ENCODE data around the gene KIRREL3. TPM values are rescaled to one million over a fixed set of nuclear protein-coding genes. Genes with fewer than 3 reads are reported as not detected.

KIRREL3 gene
- total and polyA plus RNA-seq, 3 experiments from 2014 or later, result not detected

GRCh38 chr11:126793596-126793995 lies 207.0 kb downstream of the KIRREL3 start:
- H3K4me3 ChIP-seq (ENCODE audit: low read length), result no peak overlapping the region
- no peaks in the 10 kb centered on the region for H3K9me3 ChIP-seq (ENCODE audit: low read length)
- no peak overlapping the region for H3K27ac ChIP-seq (ENCODE audit: low read depth, low read length)
- H3K27me3 ChIP-seq (ENCODE audit: insufficient read depth, low read length, poor library complexity, severe bottlenecking), result no peaks in the 10 kb centered on the region
- H3K36me3 ChIP-seq (ENCODE audit: insufficient read depth, low read length), result no peaks in the 10 kb centered on the region
- ChIA-PET POLR2A (no interaction called here), CTCF (no interaction called here)
- H3K4me1 ChIP-seq (ENCODE audit: insufficient read depth, low read length), result no peaks in the 10 kb centered on the region
- Mint-ChIP-seq H3K27me3 (peaks cover 4% of the 10 kb centered on the region in 2 donors), H3K4me1 (no peaks in the 10 kb centered on the region), H3K9me3 (peaks cover 0 to 2% (median 0%) of the 10 kb centered on the region in 5 donors), H3K36me3 (no peaks in the 10 kb centered on the region), H3K4me3 (no peak overlapping the region), H3K27ac (no peak overlapping the region)
- no peak for DNase-seq

GRCh38 chr11:126791991-126792390 lies 208.6 kb downstream of the KIRREL3 start:
- Histone ChIP-seq H3K9me3 (ENCODE audit: low read length) (no peaks in the 10 kb centered on the region), H3K4me1 (ENCODE audit: insufficient read depth, low read length) (no peaks in the 10 kb centered on the region), H3K4me3 (ENCODE audit: low read length) (no peak overlapping the region), H3K27me3 (ENCODE audit: insufficient read depth, low read length, poor library complexity, severe bottlenecking) (no peaks in the 10 kb centered on the region), H3K27ac (ENCODE audit: low read depth, low read length) (no peak overlapping the region), H3K36me3 (ENCODE audit: insufficient read depth, low read length) (no peaks in the 10 kb centered on the region)
- peaks cover 0 to 2% (median 0%) of the 10 kb centered on the region in 5 donors for H3K9me3 Mint-ChIP-seq
- ChIA-PET POLR2A (no interaction called here), CTCF (no interaction called here)
- no peak for DNase-seq
- H3K27ac Mint-ChIP-seq, result no peak overlapping the region
- H3K4me1 Mint-ChIP-seq, result no peaks in the 10 kb centered on the region
- H3K4me3 Mint-ChIP-seq, result no peak overlapping the region
- peaks cover 2 to 4% of the 10 kb centered on the region in 2 donors for H3K27me3 Mint-ChIP-seq
- H3K36me3 Mint-ChIP-seq, result no peaks in the 10 kb centered on the region

- POLR2A ChIA-PET, result no interaction called here
- H3K27ac Mint-ChIP-seq, result no peak overlapping the region
- H3K36me3 Mint-ChIP-seq, result no peaks in the 10 kb centered on the region
- H3K9me3 ChIP-seq (ENCODE audit: low read length), result no peaks in the 10 kb centered on the region
- H3K4me1 Mint-ChIP-seq, result no peaks in the 10 kb centered on the region
- H3K4me3 Mint-ChIP-seq, result no peak overlapping the region
- no peak overlapping the region for H3K27ac ChIP-seq (ENCODE audit: low read depth, low read length)
- no peak for DNase-seq
- CTCF ChIA-PET, result no interaction called here
- no peaks in the 10 kb centered on the region for H3K36me3 ChIP-seq (ENCODE audit: insufficient read depth, low read length)
- peaks cover 0 to 2% (median 0%) of the 10 kb centered on the region in 5 donors for H3K9me3 Mint-ChIP-seq
- H3K27me3 Mint-ChIP-seq, result peaks cover 2 to 4% of the 10 kb centered on the region in 2 donors
- H3K4me1 ChIP-seq (ENCODE audit: insufficient read depth, low read length), result no peaks in the 10 kb centered on the region
- no peaks in the 10 kb centered on the region for H3K27me3 ChIP-seq (ENCODE audit: insufficient read depth, low read length, poor library complexity, severe bottlenecking)
- H3K4me3 ChIP-seq (ENCODE audit: low read length), result no peak overlapping the region
Measured at GRCh38 chr11:126791446-126791845, 209.1 kb downstream of the KIRREL3 start.

DNA sequence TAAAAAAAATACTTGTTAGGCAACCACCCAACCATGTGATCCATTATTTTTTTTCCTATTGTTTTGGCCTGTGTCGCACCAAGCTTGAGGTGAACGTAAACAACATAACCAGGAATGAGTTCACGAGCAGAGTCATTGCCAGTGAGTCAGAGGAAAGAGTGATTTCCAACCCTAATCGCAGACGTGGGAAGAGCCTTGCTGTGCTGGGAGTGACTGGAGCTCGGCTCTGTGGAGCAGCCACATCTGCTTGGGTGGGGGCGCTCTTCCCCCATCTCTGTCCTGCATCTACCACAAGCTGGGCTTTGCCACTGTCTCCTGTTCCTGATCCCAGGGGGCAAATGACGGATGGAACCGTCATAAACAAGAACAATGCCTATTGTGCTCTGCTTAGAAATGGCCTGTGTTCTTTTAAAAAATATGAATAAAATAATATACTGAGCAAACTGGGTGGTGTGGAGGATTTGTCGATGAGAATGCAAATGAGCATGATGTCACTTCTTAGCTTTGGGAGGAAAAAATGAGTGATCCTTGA lies 210.0 kb downstream of the KIRREL3 start:
- Histone ChIP-seq H3K27me3 (ENCODE audit: insufficient read depth, low read length, poor library complexity, severe bottlenecking) (no peaks in the 10 kb centered on the region), H3K36me3 (ENCODE audit: insufficient read depth, low read length) (no peaks in the 10 kb centered on the region), H3K4me1 (ENCODE audit: insufficient read depth, low read length) (no peaks in the 10 kb centered on the region), H3K4me3 (ENCODE audit: low read length) (no peak overlapping the region), H3K9me3 (ENCODE audit: low read length) (no peaks in the 10 kb centered on the region), H3K27ac (ENCODE audit: low read depth, low read length) (no peak overlapping the region)
- ChIA-PET POLR2A (no interaction called here), CTCF (no interaction called here)
- Mint-ChIP-seq H3K4me1 (no peaks in the 10 kb centered on the region), H3K27me3 (peaks cover 2 to 4% of the 10 kb centered on the region in 2 donors), H3K4me3 (no peak overlapping the region), H3K9me3 (peaks cover 0 to under 1% (median 0%) of the 10 kb centered on the region in 5 donors), H3K27ac (no peak overlapping the region), H3K36me3 (no peaks in the 10 kb centered on the region)
- no peak for DNase-seq

- no peaks in the 10 kb centered on the region for H3K4me1 Mint-ChIP-seq
- no peak overlapping the region for H3K4me3 Mint-ChIP-seq
- Histone ChIP-seq H3K4me1 (ENCODE audit: insufficient read depth, low read length) (no peaks in the 10 kb centered on the region), H3K4me3 (ENCODE audit: low read length) (no peak overlapping the region), H3K36me3 (ENCODE audit: insufficient read depth, low read length) (no peaks in the 10 kb centered on the region), H3K27ac (ENCODE audit: low read depth, low read length) (no peak overlapping the region), H3K27me3 (ENCODE audit: insufficient read depth, low read length, poor library complexity, severe bottlenecking) (no peaks in the 10 kb centered on the region), H3K9me3 (ENCODE audit: low read length) (no peaks in the 10 kb centered on the region)
- H3K36me3 Mint-ChIP-seq, result no peaks in the 10 kb centered on the region
- POLR2A ChIA-PET, result no interaction called here
- CTCF ChIA-PET, result no interaction called here
- peaks cover 0 to 17% of the 10 kb centered on the region in 2 donors for H3K27me3 Mint-ChIP-seq
- DNase-seq, result no peak
- H3K27ac Mint-ChIP-seq, result no peak overlapping the region
- H3K9me3 Mint-ChIP-seq, result no peaks in the 10 kb centered on the region
Measured at GRCh38 chr11:126782810-126783209, 217.8 kb downstream of the KIRREL3 start.

DNA sequence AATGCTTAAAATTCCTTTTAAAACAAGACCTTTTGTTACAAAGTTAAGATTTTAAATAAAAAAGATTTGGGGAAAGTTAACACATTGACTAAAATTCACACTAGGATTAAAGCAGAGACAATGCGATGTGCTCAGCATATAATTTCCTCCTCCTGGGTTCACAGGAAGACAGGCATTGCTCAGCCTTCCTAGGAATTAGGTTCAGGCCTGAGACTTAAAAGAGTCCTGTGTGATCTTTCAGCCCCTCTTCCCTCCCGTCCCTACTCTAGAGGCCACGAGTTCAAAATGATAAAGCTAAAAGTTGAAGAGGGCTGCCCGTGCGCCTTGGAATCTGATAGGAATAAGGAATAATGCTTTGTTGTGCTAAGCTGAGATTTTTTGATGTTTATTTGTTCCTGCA lies 218.6 kb downstream of the KIRREL3 start:
- no peaks in the 10 kb centered on the region for H3K36me3 ChIP-seq (ENCODE audit: insufficient read depth, low read length)
- ChIA-PET POLR2A (no interaction called here), CTCF (no interaction called here)

DNA sequence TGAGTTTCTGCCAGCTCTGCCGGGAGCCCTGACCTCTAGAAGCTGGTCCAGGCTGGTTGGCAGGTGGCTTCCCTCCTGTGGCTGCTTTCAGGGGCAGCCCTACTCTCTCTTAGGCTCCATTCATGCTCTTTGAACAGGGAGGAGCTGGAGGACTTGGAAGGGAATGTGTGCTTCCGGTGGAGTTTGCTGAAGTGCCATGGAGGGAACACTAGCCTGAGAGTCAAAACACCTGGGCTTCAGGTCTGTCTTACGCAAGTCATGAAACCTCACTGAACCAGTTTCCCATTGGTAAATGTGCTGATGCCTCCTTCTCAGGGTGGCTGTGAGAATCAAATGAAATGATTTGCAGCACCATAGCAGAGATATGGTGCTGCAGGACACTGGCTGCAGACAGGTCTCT lies 224.5 kb downstream of the KIRREL3 start:
- H3K4me3 ChIP-seq (ENCODE audit: low read length), result no peak overlapping the region
- DNase-seq, result no peak
- no peaks in the 10 kb centered on the region for H3K4me1 ChIP-seq (ENCODE audit: insufficient read depth, low read length)
- no peaks in the 10 kb centered on the region for H3K9me3 ChIP-seq (ENCODE audit: low read length)
- CTCF ChIA-PET, result no interaction called here
- peaks cover 0 to 25% of the 10 kb centered on the region in 2 donors for H3K27me3 Mint-ChIP-seq
- peaks cover 0 to 2% (median 0%) of the 10 kb centered on the region in 5 donors for H3K9me3 Mint-ChIP-seq
- H3K4me3 Mint-ChIP-seq, result no peak overlapping the region
- POLR2A ChIA-PET, result no interaction called here
- H3K4me1 Mint-ChIP-seq, result no peaks in the 10 kb centered on the region
- no peaks in the 10 kb centered on the region for H3K36me3 ChIP-seq (ENCODE audit: insufficient read depth, low read length)
- H3K27ac Mint-ChIP-seq, result no peak overlapping the region
- H3K27ac ChIP-seq (ENCODE audit: low read depth, low read length), result no peak overlapping the region
- H3K36me3 Mint-ChIP-seq, result no peaks in the 10 kb centered on the region
- no peaks in the 10 kb centered on the region for H3K27me3 ChIP-seq (ENCODE audit: insufficient read depth, low read length, poor library complexity, severe bottlenecking)

More for the DNA sequence above, 218.6 kb downstream of the KIRREL3 start:
- Histone ChIP-seq H3K4me1 (ENCODE audit: insufficient read depth, low read length) (no peaks in the 10 kb centered on the region), H3K27me3 (ENCODE audit: insufficient read depth, low read length, poor library complexity, severe bottlenecking) (no peaks in the 10 kb centered on the region), H3K9me3 (ENCODE audit: low read length) (no peaks in the 10 kb centered on the region), H3K4me3 (ENCODE audit: low read length) (no peak overlapping the region), H3K27ac (ENCODE audit: low read depth, low read length) (no peak overlapping the region)
- H3K9me3 Mint-ChIP-seq, result no peaks in the 10 kb centered on the region
- H3K27ac Mint-ChIP-seq, result no peak overlapping the region
- DNase-seq, result no peak
- H3K27me3 Mint-ChIP-seq, result peaks cover 0 to 17% of the 10 kb centered on the region in 2 donors
- no peaks in the 10 kb centered on the region for H3K36me3 Mint-ChIP-seq
- no peak overlapping the region for H3K4me3 Mint-ChIP-seq
- H3K4me1 Mint-ChIP-seq, result no peaks in the 10 kb centered on the region

- no peak for DNase-seq
- H3K4me3 ChIP-seq (ENCODE audit: low read length), result no peak overlapping the region
- Mint-ChIP-seq H3K9me3 (peaks cover 0 to 2% (median 0%) of the 10 kb centered on the region in 5 donors), H3K4me1 (no peaks in the 10 kb centered on the region), H3K36me3 (no peaks in the 10 kb centered on the region), H3K4me3 (no peak overlapping the region), H3K27me3 (peaks cover under 1 to 8% of the 10 kb centered on the region in 2 donors), H3K27ac (no peak overlapping the region)
- H3K27ac ChIP-seq (ENCODE audit: low read depth, low read length), result no peak overlapping the region
- H3K4me1 ChIP-seq (ENCODE audit: insufficient read depth, low read length), result no peaks in the 10 kb centered on the region
- no peaks in the 10 kb centered on the region for H3K36me3 ChIP-seq (ENCODE audit: insufficient read depth, low read length)
- ChIA-PET CTCF (no interaction called here), POLR2A (no interaction called here)
- H3K9me3 ChIP-seq (ENCODE audit: low read length), result no peaks in the 10 kb centered on the region
- no peaks in the 10 kb centered on the region for H3K27me3 ChIP-seq (ENCODE audit: insufficient read depth, low read length, poor library complexity, severe bottlenecking)
Measured at GRCh38 chr11:126772267-126772666, 228.3 kb downstream of the KIRREL3 start.

DNA sequence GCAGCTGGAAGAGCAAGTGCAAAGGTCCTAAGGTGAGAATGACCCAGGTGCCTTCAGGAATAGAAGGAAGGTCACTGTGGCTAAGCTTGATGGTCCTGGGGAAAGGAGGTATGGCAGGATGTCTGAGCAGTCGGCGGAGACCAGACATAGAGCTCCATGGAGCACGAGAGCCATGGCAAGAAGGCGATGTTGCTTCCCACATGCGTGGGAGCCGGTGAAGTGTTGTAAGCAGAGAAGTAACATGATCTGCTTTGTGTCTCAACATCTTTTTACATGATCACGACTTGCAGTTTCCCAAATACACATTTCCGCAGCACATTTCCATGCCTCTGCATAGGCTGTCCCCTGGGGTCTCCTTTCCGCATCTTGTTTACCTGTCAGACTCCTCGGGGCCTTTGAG lies 231.9 kb downstream of the KIRREL3 start:
- Histone ChIP-seq H3K36me3 (ENCODE audit: insufficient read depth, low read length) (no peaks in the 10 kb centered on the region), H3K27ac (ENCODE audit: low read depth, low read length) (no peak overlapping the region), H3K9me3 (ENCODE audit: low read length) (no peaks in the 10 kb centered on the region), H3K27me3 (ENCODE audit: insufficient read depth, low read length, poor library complexity, severe bottlenecking) (no peaks in the 10 kb centered on the region), H3K4me3 (ENCODE audit: low read length) (no peak overlapping the region), H3K4me1 (ENCODE audit: insufficient read depth, low read length) (no peaks in the 10 kb centered on the region)
- Mint-ChIP-seq H3K36me3 (no peaks in the 10 kb centered on the region), H3K9me3 (peaks cover 0 to 2% (median 0%) of the 10 kb centered on the region in 5 donors), H3K4me1 (no peaks in the 10 kb centered on the region), H3K4me3 (no peak overlapping the region), H3K27ac (no peak overlapping the region), H3K27me3 (peaks cover 4% of the 10 kb centered on the region in 2 donors)
- DNase-seq, result no peak
- CTCF ChIA-PET, result no interaction called here
- POLR2A ChIA-PET, result no interaction called here

Measured in CD8-positive, alpha-beta memory T cell (primary cell).